Measurements from ENCODE around the gene DLL1.

The DLL1 gene

GRCh38 chr6:170243791-170244291 is 47.0 kb downstream of the DLL1 start:
- no peaks in the 10 kb centered on the region for H3K79me2 ChIP-seq (ENCODE audit: control insufficient read depth, insufficient read depth, low read length, poor library complexity)
- no CpG with 5 or more reads among the region's 21 CpGs for WGBS (ENCODE audit: extremely low coverage, insufficient coverage, insufficient read length)

GRCh38 chr6:170243386-170243785 is 47.5 kb downstream of the DLL1 start:
- H3K9me3 ChIP-seq (ENCODE audit: insufficient read depth, low read depth, low read length), result peaks cover 1% of the 10 kb centered on the region
- no peaks in the 10 kb centered on the region for H3K27me3 ChIP-seq (ENCODE audit: insufficient read depth, low read length)
- no peak overlapping the region for H3K4me3 ChIP-seq (ENCODE audit: low read depth, low read length)
- H3K9ac ChIP-seq (ENCODE audit: low read length), result no peak overlapping the region
- H3K36me3 ChIP-seq (ENCODE audit: control insufficient read depth in 1 of 2, insufficient read depth in 2 of 2, low read length in 2 of 2), result no peaks in the 10 kb centered on the region
- no peak overlapping the region for H2BK5ac ChIP-seq (ENCODE audit: low read depth, low read length, poor library complexity)
- peaks cover 0 to 2% of the 10 kb centered on the region in 2 experiments for H3K4me1 ChIP-seq (ENCODE audit: control insufficient read depth in 1 of 2, insufficient read depth in 2 of 2, low read length in 2 of 2)
- no peak overlapping the region for H3K4me2 ChIP-seq (ENCODE audit: low read length)
- no peaks in the 10 kb centered on the region for H3K79me1 ChIP-seq (ENCODE audit: low read length)
- H2BK120ac ChIP-seq (ENCODE audit: insufficient read depth, low read length, poor library complexity), result no peak overlapping the region
- no peak overlapping the region for H3K14ac ChIP-seq (ENCODE audit: low read length)
- H3K27ac ChIP-seq (ENCODE audit: low read depth, low read length), result no peak overlapping the region
- no peak overlapping the region for H3K18ac ChIP-seq (ENCODE audit: low read length)
- no peak overlapping the region for H3K23ac ChIP-seq (ENCODE audit: low read length)
- H4K8ac ChIP-seq (ENCODE audit: low read depth, low read length), result no peak overlapping the region
- WGBS (ENCODE audit: extremely low coverage, insufficient coverage, insufficient read length), result no CpG with 5 or more reads among the region's 7 CpGs
- no peak overlapping the region for H2BK12ac ChIP-seq (ENCODE audit: low read length)
- H3K79me2 ChIP-seq (ENCODE audit: control insufficient read depth, insufficient read depth, low read length, poor library complexity), result no peaks in the 10 kb centered on the region
- no peak overlapping the region for H4K91ac ChIP-seq (ENCODE audit: low read depth, low read length)
- H4K12ac ChIP-seq (ENCODE audit: low read depth, low read length), result no peak overlapping the region
- H2AK5ac ChIP-seq (ENCODE audit: low read length), result no peak overlapping the region
- no peak overlapping the region for H3K4ac ChIP-seq (ENCODE audit: low read depth, low read length)
- no peak for DNase-seq
- no peak overlapping the region for H2AFZ ChIP-seq (ENCODE audit: insufficient read depth, low read length, poor library complexity)

More at GRCh38 chr6:170243791-170244291, 47.0 kb downstream of the DLL1 start:
- Histone ChIP-seq H3K23ac (ENCODE audit: low read length) (no peak overlapping the region), H3K4me1 (ENCODE audit: control insufficient read depth in 1 of 2, insufficient read depth in 2 of 2, low read length in 2 of 2) (peaks cover 0 to 2% of the 10 kb centered on the region in 2 experiments), H3K18ac (ENCODE audit: low read length) (no peak overlapping the region), H3K9ac (ENCODE audit: low read length) (no peak overlapping the region), H4K8ac (ENCODE audit: low read depth, low read length) (no peak overlapping the region), H2BK120ac (ENCODE audit: insufficient read depth, low read length, poor library complexity) (no peak overlapping the region), H2BK12ac (ENCODE audit: low read length) (no peak overlapping the region), H2BK5ac (ENCODE audit: low read depth, low read length, poor library complexity) (no peak overlapping the region), H3K9me3 (ENCODE audit: insufficient read depth, low read depth, low read length) (peaks cover 1% of the 10 kb centered on the region), H3K79me1 (ENCODE audit: low read length) (no peaks in the 10 kb centered on the region), H3K4ac (ENCODE audit: low read depth, low read length) (no peak overlapping the region), H2AK5ac (ENCODE audit: low read length) (no peak overlapping the region), H3K27me3 (ENCODE audit: insufficient read depth, low read length) (no peaks in the 10 kb centered on the region), H3K27ac (ENCODE audit: low read depth, low read length) (no peak overlapping the region), H2AFZ (ENCODE audit: insufficient read depth, low read length, poor library complexity) (no peak overlapping the region), H3K4me2 (ENCODE audit: low read length) (no peak overlapping the region), H3K36me3 (ENCODE audit: control insufficient read depth in 1 of 2, insufficient read depth in 2 of 2, low read length in 2 of 2) (no peaks in the 10 kb centered on the region), H4K12ac (ENCODE audit: low read depth, low read length) (no peak overlapping the region), H3K4me3 (ENCODE audit: low read depth, low read length) (no peak overlapping the region), H3K14ac (ENCODE audit: low read length) (no peak overlapping the region), H4K91ac (ENCODE audit: low read depth, low read length) (no peak overlapping the region)
- no peak for DNase-seq

- DNase-seq, result no peak
- Histone ChIP-seq H3K9ac (ENCODE audit: low read length) (no peak overlapping the region), H2BK120ac (ENCODE audit: insufficient read depth, low read length, poor library complexity) (no peak overlapping the region), H2BK12ac (ENCODE audit: low read length) (no peak overlapping the region), H3K4me3 (ENCODE audit: low read depth, low read length) (no peak overlapping the region), H3K36me3 (ENCODE audit: control insufficient read depth in 1 of 2, insufficient read depth in 2 of 2, low read length in 2 of 2) (no peaks in the 10 kb centered on the region), H4K12ac (ENCODE audit: low read depth, low read length) (no peak overlapping the region), H2BK5ac (ENCODE audit: low read depth, low read length, poor library complexity) (no peak overlapping the region), H2AK5ac (ENCODE audit: low read length) (no peak overlapping the region), H3K18ac (ENCODE audit: low read length) (no peak overlapping the region), H3K4me2 (ENCODE audit: low read length) (no peak overlapping the region), H3K79me1 (ENCODE audit: low read length) (no peaks in the 10 kb centered on the region), H3K27ac (ENCODE audit: low read depth, low read length) (no peak overlapping the region), H2AFZ (ENCODE audit: insufficient read depth, low read length, poor library complexity) (no peak overlapping the region), H3K4me1 (ENCODE audit: control insufficient read depth in 1 of 2, insufficient read depth in 2 of 2, low read length in 2 of 2) (peaks cover 0 to 2% of the 10 kb centered on the region in 2 experiments), H4K91ac (ENCODE audit: low read depth, low read length) (no peak overlapping the region), H3K79me2 (ENCODE audit: control insufficient read depth, insufficient read depth, low read length, poor library complexity) (no peaks in the 10 kb centered on the region), H3K4ac (ENCODE audit: low read depth, low read length) (no peak overlapping the region), H4K8ac (ENCODE audit: low read depth, low read length) (no peak overlapping the region), H3K27me3 (ENCODE audit: insufficient read depth, low read length) (no peaks in the 10 kb centered on the region), H3K23ac (ENCODE audit: low read length) (no peak overlapping the region), H3K14ac (ENCODE audit: low read length) (no peak overlapping the region), H3K9me3 (ENCODE audit: insufficient read depth, low read depth, low read length) (no peaks in the 10 kb centered on the region)
- no CpG with 5 or more reads among the region's 20 CpGs for WGBS (ENCODE audit: extremely low coverage, insufficient coverage, insufficient read length)
These were observed 51.9 kb downstream of the DLL1 start for GRCh38 chr6:170238741-170239565.

DNA sequence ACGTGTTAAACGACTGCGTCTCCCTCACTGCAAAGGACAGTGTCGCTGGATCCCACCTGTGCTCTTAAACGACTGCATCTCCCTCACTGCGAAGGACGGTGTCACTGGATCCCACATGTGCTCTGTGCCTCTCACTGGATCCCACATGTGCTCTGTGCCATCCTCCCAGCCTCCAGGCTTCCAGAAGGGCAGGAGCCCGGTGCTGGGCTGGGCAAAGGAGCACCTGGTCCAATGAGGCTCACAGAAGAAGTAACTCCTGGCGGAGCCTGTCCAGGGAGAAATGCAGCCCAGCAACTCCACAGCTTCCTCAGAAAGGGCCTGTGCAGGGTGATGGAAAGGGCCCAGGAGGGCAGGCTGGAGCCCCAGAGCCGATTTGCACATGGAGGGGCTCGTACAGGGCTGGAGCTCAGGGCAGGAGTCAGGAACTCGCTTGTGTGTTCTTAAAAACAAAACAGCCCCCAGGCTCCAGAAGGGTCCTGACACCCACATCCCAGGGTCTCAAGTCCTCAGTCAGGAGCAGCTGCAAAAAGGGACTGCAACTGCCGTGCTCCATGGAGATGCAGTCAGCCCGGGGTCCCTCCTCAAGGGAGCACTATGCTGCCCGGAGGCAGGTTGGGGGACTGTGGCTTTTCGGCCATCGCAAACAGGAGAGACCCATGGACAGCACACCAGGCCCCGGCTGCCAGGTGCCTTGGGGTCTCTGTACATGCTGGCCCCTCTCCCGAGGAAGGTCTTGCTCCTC is 52.7 kb downstream of the DLL1 start:
- peaks cover 0 to 2% of the 10 kb centered on the region in 2 experiments for H3K4me1 ChIP-seq (ENCODE audit: control insufficient read depth in 1 of 2, insufficient read depth in 2 of 2, low read length in 2 of 2)
- no peak overlapping the region for H3K27ac ChIP-seq (ENCODE audit: low read depth, low read length)
- no peak overlapping the region for H3K4ac ChIP-seq (ENCODE audit: low read depth, low read length)
- no peaks in the 10 kb centered on the region for H3K27me3 ChIP-seq (ENCODE audit: insufficient read depth, low read length)
- no peak overlapping the region for H3K4me3 ChIP-seq (ENCODE audit: low read depth, low read length)
- no peak overlapping the region for H4K12ac ChIP-seq (ENCODE audit: low read depth, low read length)
- no peaks in the 10 kb centered on the region for H3K79me1 ChIP-seq (ENCODE audit: low read length)
- H2AFZ ChIP-seq (ENCODE audit: insufficient read depth, low read length, poor library complexity), result no peak overlapping the region
- H2BK120ac ChIP-seq (ENCODE audit: insufficient read depth, low read length, poor library complexity), result no peak overlapping the region
- DNase-seq, result no peak
- no peak overlapping the region for H3K4me2 ChIP-seq (ENCODE audit: low read length)
- H4K8ac ChIP-seq (ENCODE audit: low read depth, low read length), result no peak overlapping the region
- H3K9ac ChIP-seq (ENCODE audit: low read length), result no peak overlapping the region
- H2BK5ac ChIP-seq (ENCODE audit: low read depth, low read length, poor library complexity), result no peak overlapping the region
- no peak overlapping the region for H3K18ac ChIP-seq (ENCODE audit: low read length)
- H4K91ac ChIP-seq (ENCODE audit: low read depth, low read length), result no peak overlapping the region
- no peaks in the 10 kb centered on the region for H3K36me3 ChIP-seq (ENCODE audit: control insufficient read depth in 1 of 2, insufficient read depth in 2 of 2, low read length in 2 of 2)
- no CpG with 5 or more reads among the region's 19 CpGs for WGBS (ENCODE audit: extremely low coverage, insufficient coverage, insufficient read length)
- no peak overlapping the region for H3K14ac ChIP-seq (ENCODE audit: low read length)
- H3K9me3 ChIP-seq (ENCODE audit: insufficient read depth, low read depth, low read length), result no peaks in the 10 kb centered on the region
- no peak overlapping the region for H2AK5ac ChIP-seq (ENCODE audit: low read length)
- no peaks in the 10 kb centered on the region for H3K79me2 ChIP-seq (ENCODE audit: control insufficient read depth, insufficient read depth, low read length, poor library complexity)
- H2BK12ac ChIP-seq (ENCODE audit: low read length), result no peak overlapping the region
- H3K23ac ChIP-seq (ENCODE audit: low read length), result no peak overlapping the region
